WTC11 (cell line): ENCODE data around the gene GNG14.

ENCODE experiments used
- KAT7 ChIP-seq: sonication (generic); formaldehyde crosslinking; IDR thresholded peaks from 2 replicates; pipeline ENCODE4 v1.8.1; 2023; ENCODE audit warnings: missing genetic modification reagents, mild to moderate bottlenecking, borderline replicate concordance
- TF ChIP-seq, protein P1 (sequence below): fragments of 200-600 bp; IDR thresholded peaks from 2 replicates; pipeline ENCODE4 v1.8.0; 2022; ENCODE audit warnings: antibody characterized with exemption

- TF ChIP-seq, protein P1, sequence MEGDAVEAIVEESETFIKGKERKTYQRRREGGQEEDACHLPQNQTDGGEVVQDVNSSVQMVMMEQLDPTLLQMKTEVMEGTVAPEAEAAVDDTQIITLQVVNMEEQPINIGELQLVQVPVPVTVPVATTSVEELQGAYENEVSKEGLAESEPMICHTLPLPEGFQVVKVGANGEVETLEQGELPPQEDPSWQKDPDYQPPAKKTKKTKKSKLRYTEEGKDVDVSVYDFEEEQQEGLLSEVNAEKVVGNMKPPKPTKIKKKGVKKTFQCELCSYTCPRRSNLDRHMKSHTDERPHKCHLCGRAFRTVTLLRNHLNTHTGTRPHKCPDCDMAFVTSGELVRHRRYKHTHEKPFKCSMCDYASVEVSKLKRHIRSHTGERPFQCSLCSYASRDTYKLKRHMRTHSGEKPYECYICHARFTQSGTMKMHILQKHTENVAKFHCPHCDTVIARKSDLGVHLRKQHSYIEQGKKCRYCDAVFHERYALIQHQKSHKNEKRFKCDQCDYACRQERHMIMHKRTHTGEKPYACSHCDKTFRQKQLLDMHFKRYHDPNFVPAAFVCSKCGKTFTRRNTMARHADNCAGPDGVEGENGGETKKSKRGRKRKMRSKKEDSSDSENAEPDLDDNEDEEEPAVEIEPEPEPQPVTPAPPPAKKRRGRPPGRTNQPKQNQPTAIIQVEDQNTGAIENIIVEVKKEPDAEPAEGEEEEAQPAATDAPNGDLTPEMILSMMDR = no peak
- TF ChIP-seq KAT7 = no peak
These were observed 40.1 kb downstream of the GNG14 start for GRCh38 chr19:12727745-12728433.
